HepG2 (cell line): ENCODE results near the gene ITCH. TPM values are rescaled to one million over a fixed set of nuclear protein-coding genes. Genes with fewer than 3 reads are reported as not detected.

Experiments
- CREB1 ChIP-seq, 2 experiments: fragments of 450-650 bp in 1 of 2; IDR thresholded peaks; 2 replicates each; pipeline ENCODE4 v1.6.1; 2016 to 2017; ENCODE audit warnings: control low read depth in 1 of 2, mild to moderate bottlenecking in 1 of 2, missing compliant biosample characterization in 1 of 2, missing genetic modification characterization in 1 of 2
- HDAC2 ChIP-seq: sonication (generic); formaldehyde crosslinking; IDR thresholded peaks from 2 replicates; pipeline ENCODE4 v1.4.0; 2020; ENCODE audit warnings: missing genetic modification reagents
- MIER2 ChIP-seq: IDR thresholded peaks from 2 replicates; pipeline ENCODE4 v1.6.1; 2016; ENCODE audit warnings: missing biosample characterization, missing genetic modification reagents
- POGZ ChIP-seq: sonication (generic); formaldehyde crosslinking; IDR thresholded peaks from 2 replicates; pipeline ENCODE4 v1.4.0; 2020; ENCODE audit warnings: mild to moderate bottlenecking, missing genetic modification reagents
- ZNF10 ChIP-seq: sonication (generic); formaldehyde crosslinking; IDR thresholded peaks from 2 replicates; pipeline ENCODE4 v1.4.0; 2020; ENCODE audit warnings: mild to moderate bottlenecking, low read depth, missing genetic modification reagents, borderline replicate concordance
- ZNF263 ChIP-seq: sonication (generic); formaldehyde crosslinking; IDR thresholded peaks from 2 replicates; pipeline ENCODE4 v1.4.0; 2020; ENCODE audit warnings: missing genetic modification reagents
- ZNF550 ChIP-seq: sonication (generic); formaldehyde crosslinking; IDR thresholded peaks from 2 replicates; pipeline ENCODE4 v1.4.0; 2020; ENCODE audit warnings: mild to moderate bottlenecking, missing genetic modification reagents, borderline replicate concordance
- polyA plus RNA-seq, 8 experiments: library from polyadenylated mRNA; depleted of rRNA in 3 of 8; stranded (reverse) in 7 of 8; unstranded in 1 of 8; fragments of >200 nt; fragmentation: Illumina TruSeq in 4 of 8; extraction: Trizol in 4 of 8; gene quantifications; 2 replicates each; pipeline versions ENCODE4 v1.2.1 to v1.2.3, GENCODE V29; 2011 to 2016; ENCODE audit warnings: low read depth in 4 of 8, missing spikeins in 1 of 8, mixed read lengths in 1 of 8; ENCODE audit not compliant: insufficient read depth in 1 of 8
- total RNA-seq, 5 experiments: library from RNA; depleted of rRNA; stranded (reverse); fragments of >200 nt; fragmentation: Illumina TruSeq; extraction: Trizol; gene quantifications; 2 replicates each; pipeline ENCODE4 v1.2.3, GENCODE V29; 2016; ENCODE audit warnings: low read depth in 1 of 5
- TF ChIP-seq, protein P1 (sequence below): sonication (generic); formaldehyde crosslinking; IDR thresholded peaks from 2 replicates; pipeline ENCODE4 v1.4.0; 2020; ENCODE audit warnings: mild to moderate bottlenecking, missing genetic modification reagents
- TF ChIP-seq, protein P2 (sequence below): sonication (generic); formaldehyde crosslinking; IDR thresholded peaks from 2 replicates; pipeline ENCODE4 v1.8.0; 2022; ENCODE audit warnings: mild to moderate bottlenecking, missing genetic modification reagents, borderline replicate concordance
- TF ChIP-seq, protein P3 (sequence below): sonication (generic); formaldehyde crosslinking; IDR thresholded peaks from 2 replicates; pipeline ENCODE4 v1.4.0; 2020; ENCODE audit warnings: missing genetic modification reagents
- TF ChIP-seq, protein P4 (sequence below): sonication (generic); formaldehyde crosslinking; IDR thresholded peaks from 2 replicates; pipeline ENCODE4 v1.8.0; 2022; ENCODE audit warnings: missing genetic modification reagents, mild to moderate bottlenecking, inconsistent platforms, borderline replicate concordance

The ITCH gene
- total and polyA plus RNA-seq, 2 of the 13 experiments (the other 11 are each of a cell fraction or from before 2014, with no cell fraction given), result 20.5 to 112 TPM

DNA sequence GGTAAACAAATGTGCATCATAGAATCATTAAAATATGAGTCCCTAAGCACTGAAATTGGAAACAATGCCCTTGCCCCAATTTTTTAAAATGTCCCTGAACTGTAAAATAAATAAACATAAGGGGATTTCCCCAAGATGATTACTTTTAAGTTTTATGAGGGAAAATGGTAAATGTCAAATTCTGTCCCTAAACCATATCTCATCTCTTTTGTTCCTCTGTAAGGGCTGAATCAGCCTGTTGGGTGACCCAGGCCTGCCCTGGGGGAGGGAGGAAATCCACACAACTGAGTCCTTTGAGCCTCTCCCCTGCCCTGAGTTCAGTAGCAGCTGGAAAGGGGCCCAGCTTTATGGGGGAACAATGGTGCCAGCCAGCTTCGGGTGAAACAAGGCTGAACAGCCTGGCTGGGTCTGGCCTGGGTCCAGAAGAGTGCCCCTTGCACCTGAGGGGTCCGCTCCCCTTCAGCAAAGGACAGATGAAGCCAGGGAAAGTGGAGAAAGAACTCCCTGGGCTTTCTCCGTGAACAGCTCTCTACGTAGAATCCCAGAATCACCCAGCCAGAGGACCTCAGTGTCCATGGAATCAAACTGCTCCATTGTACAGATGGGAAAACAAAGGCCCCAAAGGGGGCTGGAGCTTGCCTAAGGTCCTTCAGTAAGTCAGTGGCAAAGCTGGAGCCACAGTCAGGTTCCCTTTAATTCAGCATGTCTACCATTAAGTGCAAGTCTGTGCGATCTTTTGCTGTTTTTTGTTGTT, 28.2 kb upstream of the ITCH start (continued):
- TF ChIP-seq, protein P1, sequence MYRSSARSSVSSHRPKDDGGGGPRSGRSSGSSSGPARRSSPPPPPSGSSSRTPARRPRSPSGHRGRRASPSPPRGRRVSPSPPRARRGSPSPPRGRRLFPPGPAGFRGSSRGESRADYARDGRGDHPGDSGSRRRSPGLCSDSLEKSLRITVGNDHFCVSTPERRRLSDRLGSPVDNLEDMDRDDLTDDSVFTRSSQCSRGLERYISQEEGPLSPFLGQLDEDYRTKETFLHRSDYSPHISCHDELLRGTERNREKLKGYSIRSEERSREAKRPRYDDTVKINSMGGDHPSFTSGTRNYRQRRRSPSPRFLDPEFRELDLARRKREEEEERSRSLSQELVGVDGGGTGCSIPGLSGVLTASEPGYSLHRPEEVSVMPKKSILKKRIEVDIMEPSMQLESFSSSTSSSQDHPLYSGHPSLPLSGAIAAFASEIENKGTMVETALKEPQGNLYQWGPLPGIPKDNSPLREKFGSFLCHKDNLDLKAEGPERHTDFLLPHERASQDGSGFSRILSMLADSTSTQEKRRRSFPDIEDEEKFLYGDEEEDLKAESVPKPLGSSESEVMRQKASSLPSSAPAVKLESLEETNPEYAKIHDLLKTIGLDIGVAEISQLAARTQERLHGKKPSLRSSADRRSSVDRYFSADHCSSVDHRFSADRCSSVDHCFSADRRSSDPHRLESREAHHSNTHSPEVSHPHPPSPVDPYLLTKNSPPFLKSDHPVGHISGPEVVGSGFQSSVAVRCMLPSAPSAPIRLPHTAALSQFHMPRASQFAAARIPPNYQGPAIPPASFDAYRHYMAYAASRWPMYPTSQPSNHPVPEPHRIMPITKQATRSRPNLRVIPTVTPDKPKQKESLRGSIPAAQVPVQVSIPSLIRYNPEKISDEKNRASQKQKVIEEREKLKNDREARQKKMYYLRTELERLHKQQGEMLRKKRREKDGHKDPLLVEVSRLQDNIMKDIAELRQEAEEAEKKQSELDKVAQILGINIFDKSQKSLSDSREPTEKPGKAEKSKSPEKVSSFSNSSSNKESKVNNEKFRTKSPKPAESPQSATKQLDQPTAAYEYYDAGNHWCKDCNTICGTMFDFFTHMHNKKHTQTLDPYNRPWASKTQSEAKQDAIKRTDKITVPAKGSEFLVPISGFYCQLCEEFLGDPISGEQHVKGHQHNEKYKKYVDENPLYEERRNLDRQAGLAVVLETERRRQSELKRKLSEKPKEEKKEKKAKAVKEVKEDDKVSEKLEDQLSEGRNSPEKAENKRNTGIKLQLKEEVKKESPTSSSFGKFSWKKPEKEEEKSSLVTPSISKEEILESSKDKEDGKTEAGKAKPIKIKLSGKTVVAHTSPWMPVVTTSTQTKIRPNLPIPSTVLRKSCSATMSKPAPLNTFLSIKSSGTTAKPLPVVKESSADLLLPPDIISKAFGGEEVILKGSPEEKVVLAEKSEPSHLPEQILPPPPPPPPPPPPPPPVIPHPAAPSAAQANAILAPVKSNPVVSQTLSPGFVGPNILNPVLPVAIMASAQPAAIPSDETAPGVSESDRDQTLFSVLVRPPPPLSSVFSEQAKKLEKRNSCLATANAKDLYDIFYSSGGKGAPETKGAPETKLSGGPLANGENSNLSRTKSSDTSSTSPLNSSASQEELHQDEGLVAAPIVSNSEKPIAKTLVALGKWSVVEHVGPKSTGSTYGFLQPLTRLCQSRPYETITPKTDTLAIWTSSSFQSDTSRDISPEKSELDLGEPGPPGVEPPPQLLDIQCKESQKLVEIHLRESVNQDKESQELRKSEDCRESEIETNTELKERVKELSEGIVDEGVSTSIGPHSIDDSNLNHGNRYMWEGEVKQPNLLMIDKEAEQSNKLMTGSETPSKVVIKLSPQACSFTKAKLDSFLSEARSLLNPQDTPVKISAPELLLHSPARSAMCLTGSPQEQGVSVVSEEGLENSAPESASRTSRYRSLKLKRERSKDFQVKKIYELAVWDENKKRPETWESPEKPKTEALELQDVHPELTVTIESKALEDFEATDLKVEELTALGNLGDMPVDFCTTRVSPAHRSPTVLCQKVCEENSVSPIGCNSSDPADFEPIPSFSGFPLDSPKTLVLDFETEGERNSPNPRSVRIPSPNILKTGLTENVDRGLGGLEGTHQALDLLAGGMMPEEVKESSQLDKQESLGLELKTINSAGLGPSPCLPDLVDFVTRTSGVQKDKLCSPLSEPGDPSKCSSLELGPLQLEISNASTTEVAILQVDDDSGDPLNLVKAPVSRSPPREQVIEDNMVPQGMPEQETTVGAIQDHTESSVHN (CRISPR knock-in tag), result peak; percentile 26; the same call in 1 of the 2 replicates
- TF ChIP-seq ZNF263 (CRISPR knock-in tag) (no peak), POGZ (CRISPR knock-in tag) (0 out of 2 replicates have a peak, but pooled peaks have one; percentile 12), ZNF10 (CRISPR knock-in tag) (no peak), ZNF550 (CRISPR knock-in tag) (no peak), MIER2 (CRISPR knock-in tag) (peak; percentile 33; the same call in 1 of the 2 replicates), HDAC2 (CRISPR knock-in tag) (0 out of 2 replicates have a peak, but pooled peaks have one; percentile 30), CREB1 (IDR thresholded peaks at IDR 0.05) (no peak), CREB1 (CRISPR knock-in tag; IDR thresholded peaks at IDR 0.05) (no peak)
- TF ChIP-seq, protein P2, sequence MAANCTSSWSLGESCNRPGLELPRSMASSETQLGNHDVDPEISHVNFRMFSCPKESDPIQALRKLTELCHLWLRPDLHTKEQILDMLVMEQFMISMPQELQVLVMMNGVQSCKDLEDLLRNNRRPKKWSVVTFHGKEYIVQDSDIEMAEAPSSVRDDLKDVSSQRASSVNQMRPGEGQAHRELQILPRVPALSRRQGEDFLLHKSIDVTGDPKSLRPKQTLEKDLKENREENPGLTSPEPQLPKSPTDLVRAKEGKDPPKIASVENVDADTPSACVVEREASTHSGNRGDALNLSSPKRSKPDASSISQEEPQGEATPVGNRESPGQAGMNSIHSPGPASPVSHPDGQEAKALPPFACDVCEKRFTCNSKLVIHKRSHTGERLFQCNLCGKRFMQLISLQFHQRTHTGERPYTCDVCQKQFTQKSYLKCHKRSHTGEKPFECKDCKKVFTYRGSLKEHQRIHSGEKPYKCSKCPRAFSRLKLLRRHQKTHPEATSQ (CRISPR knock-in tag), result no peak
- TF ChIP-seq, protein P3, sequence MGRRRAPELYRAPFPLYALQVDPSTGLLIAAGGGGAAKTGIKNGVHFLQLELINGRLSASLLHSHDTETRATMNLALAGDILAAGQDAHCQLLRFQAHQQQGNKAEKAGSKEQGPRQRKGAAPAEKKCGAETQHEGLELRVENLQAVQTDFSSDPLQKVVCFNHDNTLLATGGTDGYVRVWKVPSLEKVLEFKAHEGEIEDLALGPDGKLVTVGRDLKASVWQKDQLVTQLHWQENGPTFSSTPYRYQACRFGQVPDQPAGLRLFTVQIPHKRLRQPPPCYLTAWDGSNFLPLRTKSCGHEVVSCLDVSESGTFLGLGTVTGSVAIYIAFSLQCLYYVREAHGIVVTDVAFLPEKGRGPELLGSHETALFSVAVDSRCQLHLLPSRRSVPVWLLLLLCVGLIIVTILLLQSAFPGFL (CRISPR knock-in tag), result no peak
- TF ChIP-seq, protein P4, sequence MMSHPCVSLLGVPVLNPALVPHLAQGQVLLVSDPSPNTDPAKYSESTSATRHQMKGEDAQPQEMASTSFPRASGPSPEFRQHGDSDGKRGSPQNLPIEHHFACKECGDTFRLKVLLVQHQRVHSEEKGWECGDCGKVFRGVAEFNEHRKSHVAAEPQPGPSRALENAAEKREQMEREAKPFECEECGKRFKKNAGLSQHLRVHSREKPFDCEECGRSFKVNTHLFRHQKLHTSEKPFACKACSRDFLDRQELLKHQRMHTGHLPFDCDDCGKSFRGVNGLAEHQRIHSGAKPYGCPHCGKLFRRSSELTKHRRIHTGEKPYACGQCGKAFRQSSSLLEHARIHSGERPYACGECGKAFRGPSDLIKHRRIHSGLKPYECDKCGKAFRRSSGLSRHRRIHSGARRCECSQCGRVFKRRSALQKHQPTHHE, result no peak
